Endothelial cell of umbilical vein (primary cell): ENCODE results near the gene RIMBP2. TPM values are rescaled to one million over a fixed set of nuclear protein-coding genes. Genes with fewer than 3 reads are reported as not detected.

ENCODE experiments used
- BruUV-seq: library from RNA; stranded (reverse); fragments of 400-500 nt; replicated peaks from 2 replicates; lab custom pipeline; 2021; lab: Mats Ljungman, UMichigan
- CTCF ChIA-PET: fragments of 300-600, 350-600 bp; sonication (Branson Sonifier 250); formaldehyde crosslinking; loops from one replicate; lab custom pipeline; 2021; ENCODE audit warnings: antibody characterized with exemption, inconsistent platforms; lab: Charles Lee
- POLR2A ChIA-PET: fragments of 300-600, 350-600 bp; sonication (Branson Sonifier 250); formaldehyde crosslinking; loops from one replicate; lab custom pipeline; 2021; ENCODE audit warnings: antibody characterized with exemption, inconsistent platforms; lab: Charles Lee
- DNase-seq: peaks from one replicate; pipeline ENCODE4 v3.0.0-alpha.2; 2011; ENCODE audit warnings: low read depth, low spot score
- FAIRE-seq: peaks from 2 replicates; lab custom pipeline; 2011; peaks lifted over from hg19 to GRCh38; lab: Jason Lieb, UNC
- H2AFZ ChIP-seq: 2 replicates; pipeline ENCODE4 v1.6.0; 2012; ENCODE audit warnings: low read depth, low read length, control low read depth, inconsistent platforms
- H3K27ac ChIP-seq: 2 replicates; pipeline ENCODE4 v1.5.1; 2011; ENCODE audit warnings: low read depth, mild to moderate bottlenecking, control low read depth, low read length, moderate library complexity; ENCODE audit not compliant: insufficient read depth
- H3K27me3 ChIP-seq, 2 experiments: 2 replicates each; pipeline versions ENCODE4 v1.6.0 to v1.6.1; 2011; ENCODE audit warnings: low read length in 2 of 2, mixed read lengths in 1 of 2; ENCODE audit not compliant: control insufficient read depth in 2 of 2, insufficient read depth in 2 of 2
- H3K36me3 ChIP-seq, 2 experiments: 2 replicates in 1 of 2; 3 replicates in 1 of 2; pipeline ENCODE4 v1.5.1; 2011; ENCODE audit warnings: low read length in 2 of 2, mild to moderate bottlenecking in 1 of 2, moderate library complexity in 1 of 2; ENCODE audit not compliant: control insufficient read depth in 2 of 2, insufficient read depth in 2 of 2; ENCODE audit errors: extremely low read depth in 1 of 2
- H3K4me1 ChIP-seq: 3 replicates; pipeline ENCODE4 v1.5.1; 2011; ENCODE audit warnings: mild to moderate bottlenecking, low read length; ENCODE audit not compliant: control insufficient read depth, insufficient read depth; ENCODE audit errors: extremely low read depth
- H3K4me2 ChIP-seq: 2 replicates; pipeline ENCODE4 v1.6.1; 2011; ENCODE audit warnings: low read length, control low read depth, mixed read lengths; ENCODE audit not compliant: insufficient read depth
- H3K4me3 ChIP-seq, 3 experiments: fragments of 200-600 bp in 1 of 3; sonication (generic), shearing (Covaris generic) in 1 of 3; replicated peaks in 1 of 3; 2 replicates each; pipeline ENCODE4 v1.5.1; 2011 to 2016; ENCODE audit warnings: control low read depth in 3 of 3, low read length in 3 of 3, mild to moderate bottlenecking in 2 of 3, inconsistent platforms in 1 of 3, low read depth in 1 of 3, moderate library complexity in 1 of 3; ENCODE audit not compliant: insufficient read depth in 1 of 3
- H3K79me2 ChIP-seq: 2 replicates; pipeline ENCODE4 v1.6.0; 2012; ENCODE audit warnings: low read length, inconsistent platforms; ENCODE audit not compliant: control insufficient read depth, insufficient read depth
- H3K9ac ChIP-seq: replicated peaks from 2 replicates; pipeline ENCODE3; 2011; ENCODE audit warnings: low read length, control low read depth; ENCODE audit not compliant: insufficient read depth; ENCODE audit errors: extremely low read depth
- H3K9me1 ChIP-seq: replicated peaks from 3 replicates; pipeline ENCODE4 v1.6.0; 2011; ENCODE audit warnings: mild to moderate bottlenecking, low read length; ENCODE audit not compliant: control insufficient read depth, insufficient read depth; ENCODE audit errors: extremely low read depth
- H3K9me3 ChIP-seq: replicated peaks from 2 replicates; pipeline ENCODE4 v1.5.1; 2012; ENCODE audit warnings: low read length, inconsistent platforms; ENCODE audit not compliant: control insufficient read depth, insufficient read depth
- H4K20me1 ChIP-seq: replicated peaks from 2 replicates; pipeline ENCODE3; 2011; ENCODE audit warnings: mild to moderate bottlenecking, low read length; ENCODE audit not compliant: control insufficient read depth, insufficient read depth; ENCODE audit errors: extremely low read depth
- EZH2 ChIP-seq: IDR thresholded peaks from 2 replicates; pipeline ENCODE4 v1.6.1; 2012; ENCODE audit warnings: borderline replicate concordance, low read depth, mild to moderate bottlenecking, moderate library complexity, low read length, inconsistent platforms; ENCODE audit not compliant: severe bottlenecking
- FOS ChIP-seq: IDR thresholded peaks from 2 replicates; pipeline ENCODE4 v1.6.1; 2011; ENCODE audit warnings: mild to moderate bottlenecking, low read length, moderate library complexity, borderline replicate concordance; ENCODE audit not compliant: insufficient read depth
- GATA2 ChIP-seq: IDR thresholded peaks from 2 replicates; pipeline ENCODE4 v1.7.0; 2011; ENCODE audit warnings: low read depth, mild to moderate bottlenecking, moderate library complexity, mixed read lengths, low read length; ENCODE audit not compliant: insufficient read length, insufficient read depth
- JUN ChIP-seq: IDR thresholded peaks from 2 replicates; pipeline ENCODE4 v1.6.1; 2011; ENCODE audit warnings: borderline replicate concordance, low read depth; ENCODE audit not compliant: insufficient read length, insufficient read depth
- MYC ChIP-seq: IDR thresholded peaks from one replicate; pipeline ENCODE4 v1.6.1; 2011; ENCODE audit warnings: mild to moderate bottlenecking, low read depth, low read length
- POLR2A ChIP-seq: IDR thresholded peaks from 2 replicates; pipeline ENCODE4 v1.6.1; 2012; ENCODE audit warnings: low read depth, mild to moderate bottlenecking, control low read depth, low read length
- POLR2AphosphoS5 ChIP-seq: IDR thresholded peaks from 2 replicates; pipeline ENCODE4 v1.6.1; 2012; ENCODE audit warnings: low read depth, mild to moderate bottlenecking, control low read depth, low read length, moderate library complexity; ENCODE audit not compliant: insufficient read depth
- dilution Hi-C: fragments of 300-500 bp; cut with MboI; formaldehyde crosslinking; loops from one replicate; pipeline ENCODE4 v1.15.0; 2019; ENCODE audit warnings: low sequenced_read_pairs; ENCODE audit not compliant: extremely low pct_ligation_motif_present
- intact Hi-C: fragments of 100-400 bp; cut with micrococcal nuclease; formaldehyde crosslinking; loops from one replicate; pipeline ENCODE4 v1.10.0; 2022
- polyA plus RNA-seq, 4 experiments: library from polyadenylated mRNA; depleted of rRNA in 3 of 4; stranded (reverse) in 3 of 4; unstranded in 1 of 4; fragments of >200 nt; gene quantifications; 2 replicates each; pipeline versions ENCODE4 v1.2.1 to v1.2.3, GENCODE V29; 2011 to 2012; ENCODE audit warnings: missing spikeins in 1 of 4
- total RNA-seq: library from RNA; stranded (reverse); gene quantifications from 2 replicates; pipeline ENCODE4 v1.2.3, GENCODE V29; 2021
- TF ChIP-seq, protein P1 (sequence below), 2 donors: IDR thresholded peaks; 1 replicate in 1 of 2; 2 replicates in 1 of 2; pipeline ENCODE4 v1.5.1; 2011; ENCODE audit warnings: low read length in 2 of 2, mild to moderate bottlenecking in 2 of 2, moderate library complexity in 2 of 2, control low read depth in 1 of 2, inconsistent platforms in 1 of 2, low read depth in 1 of 2; ENCODE audit not compliant: insufficient read depth in 1 of 2; ENCODE audit errors: extremely low read depth in 1 of 2
- TF ChIP-seq, protein P2 (sequence below): IDR thresholded peaks from 2 replicates; pipeline ENCODE4 v1.6.1; 2011; ENCODE audit not compliant: insufficient read depth, insufficient read length

The RIMBP2 gene
- total and polyA plus RNA-seq, 2 donors (not counting 3 experiments of a cell fraction or from before 2014, with no cell fraction given), result 0.04 TPM; not detected in 1

DNA sequence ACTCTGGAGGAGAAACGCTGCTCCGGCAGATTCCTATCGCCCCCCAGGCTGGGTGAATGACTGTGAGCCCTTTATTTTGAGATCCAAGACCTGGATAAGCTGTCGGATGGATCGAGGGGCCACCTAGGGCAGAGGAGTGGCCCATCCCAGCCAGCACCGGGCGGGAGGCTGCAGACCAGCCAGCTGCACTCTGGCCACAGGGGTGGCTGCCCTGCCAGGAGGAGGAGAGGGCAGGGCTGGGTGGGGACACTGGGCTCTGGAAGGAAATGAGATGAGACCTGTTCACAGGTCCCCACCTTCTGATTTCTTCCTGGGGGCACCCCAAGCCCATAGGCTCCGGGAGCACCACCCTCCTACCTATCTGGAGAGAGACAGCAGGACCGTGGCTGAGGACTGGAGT, 238.4 kb downstream of the RIMBP2 start:
- TF ChIP-seq JUN (no peak), POLR2A (no peak), POLR2AphosphoS5 (no peak), FOS (no peak), MYC (no peak), EZH2 (no peak), GATA2 (no peak)
- TF ChIP-seq, protein P1, sequence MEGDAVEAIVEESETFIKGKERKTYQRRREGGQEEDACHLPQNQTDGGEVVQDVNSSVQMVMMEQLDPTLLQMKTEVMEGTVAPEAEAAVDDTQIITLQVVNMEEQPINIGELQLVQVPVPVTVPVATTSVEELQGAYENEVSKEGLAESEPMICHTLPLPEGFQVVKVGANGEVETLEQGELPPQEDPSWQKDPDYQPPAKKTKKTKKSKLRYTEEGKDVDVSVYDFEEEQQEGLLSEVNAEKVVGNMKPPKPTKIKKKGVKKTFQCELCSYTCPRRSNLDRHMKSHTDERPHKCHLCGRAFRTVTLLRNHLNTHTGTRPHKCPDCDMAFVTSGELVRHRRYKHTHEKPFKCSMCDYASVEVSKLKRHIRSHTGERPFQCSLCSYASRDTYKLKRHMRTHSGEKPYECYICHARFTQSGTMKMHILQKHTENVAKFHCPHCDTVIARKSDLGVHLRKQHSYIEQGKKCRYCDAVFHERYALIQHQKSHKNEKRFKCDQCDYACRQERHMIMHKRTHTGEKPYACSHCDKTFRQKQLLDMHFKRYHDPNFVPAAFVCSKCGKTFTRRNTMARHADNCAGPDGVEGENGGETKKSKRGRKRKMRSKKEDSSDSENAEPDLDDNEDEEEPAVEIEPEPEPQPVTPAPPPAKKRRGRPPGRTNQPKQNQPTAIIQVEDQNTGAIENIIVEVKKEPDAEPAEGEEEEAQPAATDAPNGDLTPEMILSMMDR (IDR thresholded peaks at IDR 0.05; ENCODE audit: extremely low read depth in 1 of 2, insufficient read depth in 1 of 2, low read depth in 1 of 2, low read length in 2 of 2), result no peak
- TF ChIP-seq, protein P2, sequence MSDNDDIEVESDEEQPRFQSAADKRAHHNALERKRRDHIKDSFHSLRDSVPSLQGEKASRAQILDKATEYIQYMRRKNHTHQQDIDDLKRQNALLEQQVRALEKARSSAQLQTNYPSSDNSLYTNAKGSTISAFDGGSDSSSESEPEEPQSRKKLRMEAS, result no peak
- Histone ChIP-seq H4K20me1 (no peaks in the 10 kb centered on the region), H3K27me3 (no peaks in the 10 kb centered on the region), H3K79me2 (no peaks in the 10 kb centered on the region), H3K9ac (no peak overlapping the region), H3K36me3 (no peaks in the 10 kb centered on the region), H3K4me2 (no peak overlapping the region), H2AFZ (no peak overlapping the region), H3K9me1 (no peaks in the 10 kb centered on the region), H3K4me1 (no peaks in the 10 kb centered on the region), H3K27ac (no peak overlapping the region), H3K4me3 (no peak overlapping the region), H3K9me3 (peaks cover 7% of the 10 kb centered on the region)
- dilution Hi-C loops (no loop called here), intact Hi-C loops (no loop called here)
- ChIA-PET CTCF (no interaction called here), POLR2A (no interaction called here)
- no TSS peak for BruUV-seq
- FAIRE-seq (no peak), DNase-seq (no peak)
